IPS DF 4.7 (cell line): ENCODE results near the gene NTNG1.

Experiments used
- DNase-seq: peaks from one replicate; pipeline ENCODE4 v3.0.0-alpha.2; 2013; ENCODE audit warnings: low spot score; ENCODE audit errors: extremely low read depth

The NTNG1 gene

GRCh38 chr1:107450899-107451664 lies 310.2 kb downstream of the NTNG1 start:
- DNase-seq = no peak

GRCh38 chr1:107451715-107452114 lies 310.9 kb downstream of the NTNG1 start:
- DNase-seq = no peak

GRCh38 chr1:107454791-107455190 lies 314.0 kb downstream of the NTNG1 start:
- no peak for DNase-seq

GRCh38 chr1:107457989-107458388 lies 317.1 kb downstream of the NTNG1 start:
- DNase-seq = no peak

- DNase-seq = no peak
These were observed 318.5 kb downstream of the NTNG1 start for GRCh38 chr1:107459204-107459904.

- no peak for DNase-seq
These were observed 319.2 kb downstream of the NTNG1 start for GRCh38 chr1:107460035-107460434.

- peak; percentile 7 for DNase-seq
These were observed 324.0 kb downstream of the NTNG1 start for GRCh38 chr1:107464827-107465226.

- no peak for DNase-seq
These were observed 326.4 kb downstream of the NTNG1 start for GRCh38 chr1:107467286-107467685.

GRCh38 chr1:107467811-107468210 lies 327.0 kb downstream of the NTNG1 start:
- no peak for DNase-seq

- DNase-seq = no peak
These were observed 332.2 kb downstream of the NTNG1 start for GRCh38 chr1:107473065-107473464.

GRCh38 chr1:107474877-107475612 lies 334.2 kb downstream of the NTNG1 start:
- no peak for DNase-seq

GRCh38 chr1:107477233-107477632 lies 336.4 kb downstream of the NTNG1 start:
- DNase-seq = peak; percentile 14

- no peak for DNase-seq
These were observed 339.1 kb downstream of the NTNG1 start for GRCh38 chr1:107479865-107480350.

- no peak for DNase-seq
These were observed 339.9 kb downstream of the NTNG1 start for GRCh38 chr1:107480548-107481415.

- DNase-seq = no peak
These were observed 341.0 kb downstream of the NTNG1 start for GRCh38 chr1:107481756-107482384.

- DNase-seq = no peak
These were observed 343.1 kb downstream of the NTNG1 start for GRCh38 chr1:107483949-107484348.

GRCh38 chr1:107486349-107486748 lies 345.5 kb downstream of the NTNG1 start:
- DNase-seq = no peak

- no peak for DNase-seq
These were observed 346.7 kb downstream of the NTNG1 start for GRCh38 chr1:107487506-107487905.

- DNase-seq = no peak
These were observed 350.7 kb downstream of the NTNG1 start for GRCh38 chr1:107491582-107491981.

- DNase-seq = no peak
These were observed 352.4 kb downstream of the NTNG1 start for GRCh38 chr1:107493111-107493716.
